Activated CD8-positive, alpha-beta memory T cell treated with anti-CD3 and anti-CD28 coated beads, Interleukin-2, amount 50 U/mL, for 48 hours (primary cell): ENCODE data around the gene METTL13.
A peak's percentile ranks its signal among the peaks of the same experiment; 100 is the strongest.

Experiments
- DNase-seq: peaks from one replicate; pipeline ENCODE4 v3.0.0-alpha.2; 2020

The METTL13 gene

GRCh38 chr1:171805395-171806115 lies 24.1 kb downstream of the METTL13 start:
- DNase-seq: no peak

- DNase-seq: no peak
Measured at GRCh38 chr1:171807556-171807955, 26.1 kb downstream of the METTL13 start.

GRCh38 chr1:171809834-171810233 lies 28.4 kb downstream of the METTL13 start:
- no peak for DNase-seq

DNA sequence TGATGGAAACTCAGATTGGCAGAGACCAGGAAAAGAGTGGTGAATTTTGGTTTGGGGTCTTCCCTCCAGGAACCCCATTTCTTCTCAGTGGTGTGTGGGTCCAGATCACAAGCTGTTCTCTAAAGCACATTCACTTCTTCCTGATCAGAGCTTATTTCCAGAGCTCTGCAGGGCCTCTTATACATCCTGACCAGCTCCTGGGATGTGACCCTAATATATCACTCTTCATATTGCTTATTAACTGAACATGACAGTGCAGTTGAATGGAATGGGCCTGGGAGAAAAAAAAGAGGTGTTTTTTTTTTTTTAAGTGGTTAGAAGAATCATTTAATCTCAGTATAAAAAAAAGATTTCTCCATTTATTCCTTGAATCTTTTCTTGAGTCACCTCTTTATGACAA lies 30.2 kb downstream of the METTL13 start:
- no peak for DNase-seq

DNA sequence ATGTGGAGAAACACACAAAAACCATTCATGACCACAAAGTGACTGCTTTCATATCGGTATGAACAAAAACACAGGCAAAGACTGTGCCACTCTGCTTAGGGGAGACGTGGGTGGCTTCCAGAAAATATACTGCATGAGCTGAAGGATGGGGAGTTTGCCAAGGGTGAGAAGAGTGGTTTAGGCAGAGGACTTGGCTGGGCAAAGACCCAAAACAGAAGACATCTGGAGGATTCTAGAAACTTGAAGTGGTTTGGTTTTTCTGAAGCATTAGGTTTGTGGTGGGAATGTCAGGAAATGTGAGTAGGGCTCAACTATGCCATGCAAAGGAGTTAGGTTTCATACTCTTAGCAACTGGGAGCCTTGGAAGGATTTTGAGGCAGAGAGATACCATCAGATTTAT lies 33.2 kb downstream of the METTL13 start:
- no peak for DNase-seq

DNA sequence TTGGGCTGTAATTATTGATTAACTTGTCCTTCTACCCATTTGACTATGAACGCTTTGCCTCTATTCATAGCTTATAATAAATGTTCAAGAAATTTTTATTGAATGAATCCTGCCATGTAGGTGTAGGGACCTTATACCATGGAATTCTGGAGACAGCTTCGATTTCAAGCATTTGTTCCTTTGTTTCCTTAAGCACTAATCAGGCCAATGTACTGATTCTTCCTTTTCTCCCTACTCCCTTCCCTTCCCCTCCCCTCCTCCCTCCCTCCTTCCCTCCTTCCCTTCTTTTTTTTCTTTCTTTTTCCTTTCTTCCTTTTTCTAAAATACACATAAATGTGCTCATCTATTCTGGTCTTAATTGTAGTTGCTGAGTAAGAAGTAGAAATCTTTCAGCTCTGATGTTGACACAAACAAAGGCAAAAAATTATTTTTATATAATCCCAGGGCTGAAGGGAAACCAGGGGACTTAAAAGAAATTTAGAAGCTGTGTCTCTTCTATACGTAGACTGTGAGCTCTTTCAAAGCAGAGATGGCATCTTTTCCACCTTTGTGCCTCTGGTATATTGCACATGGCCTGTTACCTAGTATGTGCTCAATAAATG lies 34.9 kb downstream of the METTL13 start:
- no peak for DNase-seq

DNA sequence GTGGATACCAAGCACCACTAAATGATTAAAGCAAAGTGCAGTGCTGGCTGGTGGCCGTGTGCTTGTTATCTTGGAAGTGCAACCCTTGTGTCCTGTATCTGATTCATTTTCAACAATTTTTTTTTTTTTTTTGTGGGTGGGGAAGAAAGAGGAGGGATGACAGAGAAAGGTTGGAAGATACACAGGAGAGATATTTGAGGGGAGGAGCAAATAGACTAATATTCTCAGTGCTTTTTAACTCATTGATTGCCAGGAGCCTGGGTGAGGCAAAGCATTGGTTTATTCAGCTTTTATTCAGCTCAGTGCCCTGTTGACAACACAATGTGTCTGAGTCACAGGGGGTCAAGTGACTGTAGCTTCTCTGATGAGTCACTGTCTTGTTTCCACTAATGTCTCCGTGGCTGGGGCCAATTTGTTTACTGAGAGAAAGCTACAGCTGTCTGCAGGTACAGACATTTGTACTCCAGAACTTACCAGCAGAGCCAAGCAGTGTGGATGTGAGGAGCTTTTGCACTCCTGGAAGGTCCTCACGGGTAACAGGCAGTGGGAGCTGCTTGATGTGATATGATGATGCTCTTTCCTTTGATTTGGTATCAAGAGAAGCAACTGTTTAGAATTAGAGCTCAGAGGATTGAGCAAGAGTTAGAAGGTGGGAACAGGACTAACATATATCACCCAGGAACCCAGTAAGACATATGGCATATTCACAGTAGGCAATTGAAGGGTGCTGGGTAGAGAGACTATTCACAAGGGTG lies 36.2 kb downstream of the METTL13 start:
- peak; percentile 57 for DNase-seq

DNA sequence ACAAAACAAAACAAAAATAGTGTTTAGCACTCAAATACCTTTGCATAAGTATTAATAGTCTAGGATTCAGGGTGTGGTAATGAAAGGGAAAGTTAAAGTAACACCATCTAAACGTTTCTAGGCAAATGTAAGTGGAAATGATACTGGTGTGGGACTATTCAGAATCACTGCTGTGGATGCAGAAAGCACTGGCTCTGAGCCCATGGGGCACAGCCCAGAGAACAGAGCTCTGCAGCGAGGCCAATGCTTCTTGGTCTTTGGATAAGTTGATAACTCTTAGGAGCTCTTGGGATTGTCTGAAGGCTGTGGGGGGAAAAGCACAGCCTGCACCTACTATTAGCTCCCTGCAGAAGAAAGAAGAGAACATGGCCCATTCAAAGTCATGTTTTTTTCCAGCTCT lies 38.5 kb downstream of the METTL13 start:
- no peak for DNase-seq

DNA sequence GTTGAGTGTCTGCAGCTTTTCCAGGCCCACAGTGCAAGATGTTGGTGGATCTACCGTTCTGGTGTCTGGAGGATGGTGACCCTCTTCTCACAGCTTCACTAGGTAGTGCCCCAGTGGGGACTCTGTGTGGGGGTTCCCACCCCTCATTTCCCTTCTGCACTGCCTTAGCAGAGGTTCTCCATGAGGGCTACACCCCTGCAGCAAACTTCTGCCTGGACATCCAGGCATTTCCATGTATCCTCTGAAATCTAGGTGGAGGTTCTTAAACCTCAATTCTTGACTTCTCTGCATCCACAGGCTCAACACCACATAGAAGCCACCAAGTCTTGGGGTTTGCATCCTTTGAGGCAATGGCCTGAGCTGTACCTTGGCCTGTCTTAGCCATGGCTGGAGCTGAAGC lies 45.5 kb downstream of the METTL13 start:
- no peak for DNase-seq

GRCh38 chr1:171828794-171829193 lies 47.3 kb downstream of the METTL13 start:
- no peak for DNase-seq

DNA sequence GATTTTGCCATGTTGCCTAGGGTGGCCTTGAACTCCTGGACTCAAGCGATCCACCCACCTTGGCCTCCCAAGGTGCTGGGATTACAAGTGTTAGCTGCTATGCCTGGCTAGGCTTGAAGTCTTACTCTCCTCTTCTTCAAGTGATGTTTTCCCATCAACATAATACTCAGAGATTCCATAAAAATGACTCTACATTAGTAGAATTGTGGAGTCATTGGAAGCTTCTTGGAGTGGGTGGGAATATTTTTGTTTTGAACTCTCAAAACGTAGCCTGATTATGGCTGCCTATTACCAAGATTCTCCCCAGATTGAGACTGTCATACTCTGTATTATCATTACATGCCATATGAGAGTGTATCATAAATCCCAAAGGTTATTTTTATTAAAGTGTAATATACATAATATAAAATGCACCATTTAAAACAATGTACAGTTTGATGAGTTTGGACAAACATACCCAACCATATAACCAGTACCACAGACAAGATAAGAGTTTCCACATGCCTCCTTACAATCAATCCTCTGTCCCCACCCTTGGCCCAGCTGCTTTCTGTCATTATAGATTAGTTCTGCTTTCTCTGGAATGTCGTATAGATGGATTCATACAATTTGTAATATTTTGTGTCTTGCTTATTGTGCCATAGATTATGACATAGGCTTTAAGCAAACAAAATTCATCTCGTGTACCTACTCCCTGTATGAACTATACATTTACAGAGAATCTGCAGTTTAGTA lies 51.8 kb downstream of the METTL13 start:
- DNase-seq: no peak

DNA sequence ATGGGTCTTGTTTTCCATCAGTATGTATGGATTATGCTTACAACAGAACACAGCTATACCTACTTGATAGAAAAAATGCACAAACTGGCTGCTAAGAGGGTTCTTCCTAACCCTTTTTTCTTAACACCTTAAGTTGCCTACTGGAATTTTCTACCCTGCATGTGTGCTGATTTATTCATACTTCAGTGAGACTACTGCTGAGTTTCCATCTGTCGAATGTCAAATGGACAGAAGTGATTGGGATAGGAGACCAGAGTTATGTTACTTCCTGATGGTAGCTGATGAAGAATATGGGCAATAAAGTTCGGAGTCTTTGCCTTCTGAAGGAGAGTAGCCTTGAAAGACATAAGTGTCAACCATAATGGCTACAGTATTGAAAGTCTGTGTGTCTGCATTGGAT lies 53.4 kb downstream of the METTL13 start:
- DNase-seq: no peak

DNA sequence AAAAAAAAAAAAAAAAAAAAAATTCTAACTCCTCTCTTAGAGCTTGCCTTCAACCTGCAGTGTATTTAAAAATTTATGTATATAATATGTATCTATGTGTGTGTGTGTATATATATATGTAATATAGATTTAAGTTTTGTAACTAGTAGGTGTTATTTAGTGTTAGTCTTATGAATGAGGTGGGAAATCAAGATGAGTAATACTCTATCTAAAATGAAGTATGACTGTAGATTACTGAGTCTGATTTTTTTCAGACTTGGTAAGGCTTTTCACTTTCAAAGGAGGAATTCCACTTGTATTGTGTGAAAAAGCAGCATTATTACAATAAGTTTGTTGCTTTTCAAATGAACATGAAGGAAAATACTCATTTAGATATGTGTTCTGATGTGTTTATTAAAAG lies 54.4 kb downstream of the METTL13 start:
- no peak for DNase-seq

- DNase-seq: peak; percentile 92
Measured at GRCh38 chr1:171841050-171841910, 59.8 kb downstream of the METTL13 start, which contains the start of gene DNM3. Gene DNM3, plus strand, starts transcription at chr1:171841498. Its CDS starts 159 bp downstream, at chr1:171841657.

- DNase-seq: no peak
Measured at GRCh38 chr1:171841931-171842761, 60.7 kb downstream of the METTL13 start.

GRCh38 chr1:171844381-171844780 lies 62.9 kb downstream of the METTL13 start:
- DNase-seq: no peak

GRCh38 chr1:171845998-171846397 lies 64.5 kb downstream of the METTL13 start:
- DNase-seq: no peak
